SK-N-MC (cell line): ENCODE data around the gene ADARB2.

Experiments
- DNase-seq: peaks from one replicate; pipeline ENCODE4 v3.0.0-alpha.2; 2011; ENCODE audit warnings: low read depth, low spot score
- H3K27ac ChIP-seq: fragments of 200-600 bp; sonication (generic); 2 replicates; pipeline ENCODE4 v1.5.1; 2016; ENCODE audit warnings: mixed run types
- H3K36me3 ChIP-seq: fragments of 200-600 bp; sonication (generic); 2 replicates; pipeline ENCODE4 v1.6.1; 2017; ENCODE audit warnings: antibody characterized with exemption, low read length, mixed read lengths; ENCODE audit not compliant: insufficient read depth
- H3K4me3 ChIP-seq: fragments of 200-600 bp; sonication (generic); 2 replicates; pipeline ENCODE4 v1.5.1; 2016
- H3K9ac ChIP-seq: fragments of 200-600 bp; sonication (generic); 2 replicates; pipeline ENCODE4 v1.8.0; 2017; ENCODE audit warnings: mixed run types, mixed read lengths; ENCODE audit not compliant: insufficient read length
- H3K9me3 ChIP-seq: fragments of 200-600 bp; sonication (generic); 2 replicates; pipeline ENCODE4 v1.6.1; 2017; ENCODE audit warnings: low read depth, mild to moderate bottlenecking, antibody characterized with exemption, low read length, moderate library complexity, mixed read lengths
- EZH2 ChIP-seq: fragments of 200-600 bp; sonication (generic); IDR thresholded peaks from one replicate; pipeline ENCODE4 v1.6.1; 2017; ENCODE audit warnings: antibody characterized with exemption
- FOXP2 ChIP-seq: optimal IDR thresholded peaks from 2 replicates; pipeline ENCODE3; 2011; ENCODE audit warnings: mild to moderate bottlenecking, moderate library complexity; ENCODE audit not compliant: insufficient read depth; ENCODE audit errors: extremely low read length, control extremely low read depth
- POLR2AphosphoS5 ChIP-seq: IDR thresholded peaks from 2 replicates; pipeline ENCODE4 v1.6.1; 2012; ENCODE audit warnings: mild to moderate bottlenecking, low read depth, low read length, borderline replicate concordance

Gene ADARB2

DNA sequence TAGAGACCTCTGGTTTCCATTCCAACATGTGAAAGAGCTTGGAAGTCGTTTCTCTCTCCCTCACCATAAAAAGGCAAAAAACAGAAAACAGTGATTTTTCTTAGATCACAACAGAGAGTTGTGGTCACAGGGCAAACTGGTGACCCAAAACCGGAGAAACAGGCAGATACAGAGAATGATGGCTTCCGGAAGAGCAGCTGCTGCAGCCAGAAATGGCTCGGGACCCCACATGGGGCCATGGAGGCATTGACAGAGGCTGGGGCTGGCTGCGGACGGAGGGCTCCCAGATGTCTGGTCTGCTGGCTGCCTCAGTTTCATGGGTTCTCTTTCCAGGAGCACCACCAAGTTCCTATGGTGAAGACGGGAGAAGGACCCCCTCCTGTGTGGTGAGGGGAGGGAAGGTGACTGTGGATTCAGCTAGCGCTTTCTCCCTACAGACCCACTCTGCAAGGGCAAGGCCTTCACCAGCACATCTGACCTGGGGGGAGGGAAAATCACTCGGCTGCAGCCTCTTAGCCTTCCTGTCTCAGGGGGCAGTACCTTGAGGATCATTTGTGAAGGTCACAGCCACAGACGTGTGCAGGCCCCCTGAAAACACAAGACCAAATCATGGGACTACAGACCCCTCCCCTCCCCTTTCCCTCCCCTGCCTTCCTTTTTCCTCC lies 599.7 kb downstream of the ADARB2 start:
- Histone ChIP-seq H3K9me3 (no peaks in the 10 kb centered on the region), H3K36me3 (no peaks in the 10 kb centered on the region), H3K27ac (no peak overlapping the region), H3K9ac (no peak overlapping the region), H3K4me3 (no peak overlapping the region)
- TF ChIP-seq EZH2, result no peak
- no peak for TF ChIP-seq FOXP2
- no peak for TF ChIP-seq POLR2AphosphoS5
- DNase-seq, result no peak

DNA sequence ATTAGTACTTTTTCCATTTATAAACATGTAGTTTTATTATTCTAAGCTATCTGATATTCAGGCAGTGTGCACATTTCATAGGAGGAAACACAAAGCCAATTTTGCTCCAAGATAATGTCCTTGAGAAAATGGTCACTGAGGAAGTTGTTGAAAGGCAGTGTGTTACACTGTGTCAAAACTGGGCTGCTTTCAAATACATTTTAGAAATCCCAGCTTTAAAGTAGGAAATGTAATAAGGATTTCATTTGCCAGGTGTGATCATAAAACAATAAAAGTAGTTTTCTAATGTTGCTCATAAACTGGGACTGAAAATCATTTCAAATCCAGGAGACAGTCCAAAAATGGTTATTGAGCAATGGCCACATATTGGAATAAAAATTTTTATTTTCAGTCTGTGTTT lies 601.1 kb downstream of the ADARB2 start:
- Histone ChIP-seq H3K27ac (no peak overlapping the region), H3K36me3 (no peaks in the 10 kb centered on the region), H3K9me3 (no peaks in the 10 kb centered on the region), H3K9ac (no peak overlapping the region), H3K4me3 (no peak overlapping the region)
- TF ChIP-seq FOXP2 (no peak), EZH2 (no peak), POLR2AphosphoS5 (no peak)
- DNase-seq, result no peak

DNA sequence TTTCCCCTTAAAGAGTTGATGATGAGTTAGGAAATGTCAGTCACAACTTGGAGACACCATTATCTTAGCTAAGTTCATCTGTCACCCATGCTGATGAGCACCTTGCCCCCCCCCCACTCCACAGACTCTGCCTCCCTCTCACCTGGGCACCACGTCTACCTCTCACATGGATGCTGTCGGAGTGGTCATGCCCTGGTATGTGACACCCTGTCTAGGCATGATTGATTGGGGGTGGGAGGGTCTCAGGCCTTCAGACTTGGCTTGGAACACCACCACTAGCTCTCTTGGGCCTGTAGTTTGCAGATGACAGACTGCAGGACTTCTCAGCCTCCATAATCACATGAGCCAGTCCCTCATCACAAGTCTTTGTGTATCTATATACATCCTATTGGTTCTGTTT lies 603.2 kb downstream of the ADARB2 start:
- no peak overlapping the region for H3K9ac ChIP-seq
- no peak for DNase-seq
- H3K4me3 ChIP-seq, result no peak overlapping the region
- TF ChIP-seq POLR2AphosphoS5 (no peak), EZH2 (no peak), FOXP2 (no peak)
- no peak overlapping the region for H3K27ac ChIP-seq
- H3K9me3 ChIP-seq, result no peaks in the 10 kb centered on the region
- peaks cover 15% of the 10 kb centered on the region; the same call in 1 of the 2 replicates for H3K36me3 ChIP-seq

DNA sequence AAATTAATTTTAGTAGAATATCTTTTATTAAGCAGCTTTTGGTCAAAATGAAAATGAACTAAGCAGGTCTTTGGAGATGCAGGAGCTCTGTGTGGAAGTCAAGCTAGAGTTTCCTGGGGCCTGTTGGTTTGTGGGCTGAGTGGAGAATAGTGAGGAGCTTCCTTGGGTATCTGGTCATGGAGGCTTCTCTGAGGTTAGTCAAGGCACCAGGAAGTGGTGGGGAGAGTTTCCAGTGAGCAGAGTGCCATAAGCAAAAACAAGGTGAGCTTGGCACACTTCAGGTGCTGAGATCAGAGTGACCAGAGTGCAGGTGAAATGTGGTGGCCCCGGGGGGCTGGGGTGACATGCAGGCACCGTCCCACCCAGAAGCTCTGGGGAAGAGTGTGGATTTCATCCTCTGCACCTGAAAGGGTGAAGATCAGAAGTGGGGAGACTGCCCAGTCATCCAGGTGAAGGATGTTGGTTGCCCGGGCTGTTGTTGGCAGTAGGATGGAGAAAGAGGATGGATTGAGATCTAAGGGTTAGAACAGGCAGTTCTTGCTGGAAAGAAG lies 603.8 kb downstream of the ADARB2 start:
- DNase-seq, result no peak
- no peak overlapping the region for H3K9ac ChIP-seq
- no peak for TF ChIP-seq FOXP2
- no peak for TF ChIP-seq EZH2
- TF ChIP-seq POLR2AphosphoS5, result no peak

DNA sequence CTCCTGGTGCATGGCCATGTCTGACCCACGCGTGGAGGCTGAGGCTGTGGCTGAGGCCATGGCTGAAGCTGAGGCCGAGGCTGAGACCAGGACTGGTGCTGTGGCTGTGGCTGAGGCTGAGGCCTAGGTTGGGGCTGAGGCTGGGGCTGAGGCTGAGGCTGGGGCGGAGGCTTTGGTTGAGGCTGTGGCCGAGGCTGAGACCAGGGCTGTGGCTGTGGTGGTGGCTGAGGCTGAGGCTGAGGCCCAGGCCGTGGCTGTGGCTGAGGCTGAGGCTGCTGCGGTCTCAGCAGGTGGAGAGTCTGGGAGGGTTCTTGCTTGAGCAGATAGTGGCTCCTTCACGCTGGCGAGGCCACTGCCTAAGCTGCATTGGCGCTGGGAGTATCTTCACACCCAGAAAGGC lies 604.7 kb downstream of the ADARB2 start:
- no peak for DNase-seq
- H3K9ac ChIP-seq, result no peak overlapping the region
- no peak overlapping the region for H3K4me3 ChIP-seq
- peaks cover 18% of the 10 kb centered on the region; the same call in 1 of the 2 replicates for H3K36me3 ChIP-seq
- no peaks in the 10 kb centered on the region for H3K9me3 ChIP-seq
- TF ChIP-seq FOXP2 (no peak), EZH2 (no peak), POLR2AphosphoS5 (no peak)
- H3K27ac ChIP-seq, result no peak overlapping the region

More for the DNA sequence above, 603.8 kb downstream of the ADARB2 start:
- no peaks in the 10 kb centered on the region for H3K9me3 ChIP-seq
- no peak overlapping the region for H3K4me3 ChIP-seq
- H3K36me3 ChIP-seq, result peaks cover 18% of the 10 kb centered on the region; the same call in 1 of the 2 replicates
- no peak overlapping the region for H3K27ac ChIP-seq

DNA sequence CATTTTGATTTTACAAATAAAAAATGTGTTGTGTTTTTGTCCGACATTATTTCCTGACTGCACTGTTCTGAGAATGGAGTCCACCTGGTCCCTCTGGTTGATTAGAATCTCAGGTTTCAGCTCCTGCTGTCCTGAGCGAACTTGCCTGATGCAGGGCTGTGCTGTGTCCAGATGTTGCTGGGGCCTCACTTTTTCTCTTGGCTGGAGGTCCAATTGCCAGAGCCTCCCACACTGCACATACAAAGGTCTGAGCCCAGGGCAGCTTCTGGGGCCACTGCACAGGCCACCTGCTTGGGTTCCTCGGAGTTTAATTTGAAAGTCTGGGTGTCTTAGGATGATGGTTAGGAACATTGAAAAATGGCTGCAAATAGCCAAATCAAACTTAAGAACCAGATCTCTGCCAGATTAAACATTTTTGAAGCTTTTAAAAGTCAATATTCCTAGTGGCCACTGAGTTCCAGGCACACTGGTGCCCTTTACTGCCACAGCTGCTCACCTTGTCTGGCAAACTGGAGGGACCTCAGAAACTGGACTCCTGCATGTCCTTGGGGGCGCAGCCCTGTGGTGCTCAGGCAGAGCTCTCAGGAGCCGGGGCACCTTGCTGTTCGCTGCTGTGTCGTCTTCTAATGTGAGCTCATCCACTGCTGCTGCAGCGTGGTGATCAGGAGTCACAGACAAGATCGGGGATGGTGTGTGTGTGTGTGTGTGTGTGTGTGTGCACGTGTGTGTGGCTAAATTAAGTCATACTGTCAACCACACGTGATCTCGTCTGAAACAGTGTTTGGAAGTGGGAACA lies 606.1 kb downstream of the ADARB2 start:
- no peak for DNase-seq
- Histone ChIP-seq H3K4me3 (no peak overlapping the region), H3K9me3 (no peaks in the 10 kb centered on the region), H3K27ac (no peak overlapping the region), H3K36me3 (peaks cover 18% of the 10 kb centered on the region; the same call in 1 of the 2 replicates), H3K9ac (no peak overlapping the region)
- no peak for TF ChIP-seq FOXP2
- TF ChIP-seq EZH2, result no peak
- no peak for TF ChIP-seq POLR2AphosphoS5

DNA sequence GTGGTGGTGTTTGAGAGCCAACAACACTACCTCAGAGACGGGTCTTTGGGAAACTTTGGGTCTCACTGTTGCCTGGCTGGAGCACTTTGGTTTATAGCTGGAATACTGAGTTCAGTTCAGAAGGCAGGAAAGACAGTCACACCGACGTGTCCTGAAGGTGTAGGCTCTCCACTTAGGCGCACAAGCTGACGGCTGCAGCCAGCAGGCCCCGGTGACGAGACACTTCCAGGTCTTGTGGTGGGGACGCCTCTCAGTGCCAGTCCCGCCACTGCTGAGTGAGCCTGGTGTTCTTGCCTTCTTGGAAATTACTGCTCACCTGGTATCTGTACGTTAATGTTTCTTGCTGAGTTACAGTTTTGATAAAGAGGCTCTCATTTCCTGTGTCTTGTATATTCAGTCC lies 607.1 kb downstream of the ADARB2 start:
- DNase-seq, result no peak
- no peak for TF ChIP-seq FOXP2
- no peak for TF ChIP-seq EZH2
- no peak for TF ChIP-seq POLR2AphosphoS5
- no peak overlapping the region for H3K9ac ChIP-seq
- H3K9me3 ChIP-seq, result no peaks in the 10 kb centered on the region
- H3K36me3 ChIP-seq, result peaks cover 18% of the 10 kb centered on the region; the same call in 1 of the 2 replicates
- no peak overlapping the region for H3K27ac ChIP-seq
- no peak overlapping the region for H3K4me3 ChIP-seq

DNA sequence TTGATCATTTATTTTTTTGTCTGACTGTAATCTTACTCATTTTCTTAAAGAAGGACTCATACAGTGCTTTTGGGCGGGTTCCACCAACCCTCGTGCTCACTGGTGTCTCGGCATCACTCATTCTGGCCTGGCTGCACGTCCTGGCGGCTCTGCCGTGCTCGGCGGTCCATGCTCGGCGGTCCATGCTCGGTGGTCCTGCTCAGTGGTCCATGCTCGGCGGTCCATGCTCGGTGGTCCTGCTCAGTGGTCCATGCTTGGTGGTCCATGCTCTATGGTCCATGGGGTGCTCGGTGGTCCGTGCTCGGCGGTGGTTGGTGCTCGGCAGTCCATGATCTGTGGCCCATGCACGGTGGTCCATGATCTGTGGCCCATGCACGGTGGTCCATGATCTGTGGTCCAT lies 608.7 kb downstream of the ADARB2 start:
- TF ChIP-seq FOXP2 (no peak), POLR2AphosphoS5 (no peak), EZH2 (no peak)
- H3K36me3 ChIP-seq, result peaks cover 18% of the 10 kb centered on the region; the same call in 1 of the 2 replicates
- H3K27ac ChIP-seq, result no peak overlapping the region
- no peak overlapping the region for H3K4me3 ChIP-seq
- DNase-seq, result no peak
- no peak overlapping the region for H3K9ac ChIP-seq
- H3K9me3 ChIP-seq, result no peaks in the 10 kb centered on the region

DNA sequence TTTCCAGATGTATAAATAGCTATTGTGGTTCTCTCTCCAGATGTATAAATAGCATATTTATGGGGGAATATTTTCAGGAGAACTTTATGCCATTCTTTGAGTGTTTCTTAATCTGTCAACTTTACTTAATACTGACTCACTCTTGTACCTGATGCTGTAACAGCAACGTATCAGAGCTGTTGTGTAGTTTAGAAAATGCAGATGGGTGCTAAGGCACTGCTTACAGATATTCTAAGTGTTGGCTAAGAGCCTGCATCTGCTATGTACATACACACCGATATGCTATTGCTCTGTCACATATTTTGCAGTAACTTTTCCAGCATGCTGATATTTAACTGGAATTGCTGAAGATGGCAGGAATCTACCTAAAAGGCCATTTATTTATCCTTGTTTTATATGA lies 609.2 kb downstream of the ADARB2 start:
- no peak for DNase-seq
- H3K36me3 ChIP-seq, result peaks cover 18% of the 10 kb centered on the region; the same call in 1 of the 2 replicates
- H3K9me3 ChIP-seq, result no peaks in the 10 kb centered on the region
- no peak overlapping the region for H3K27ac ChIP-seq
- no peak overlapping the region for H3K9ac ChIP-seq
- TF ChIP-seq EZH2, result no peak
- TF ChIP-seq FOXP2, result no peak
- no peak for TF ChIP-seq POLR2AphosphoS5
- no peak overlapping the region for H3K4me3 ChIP-seq
